H1 (cell line): ENCODE results near the gene SPACA4. TPM values are rescaled to one million over a fixed set of nuclear protein-coding genes. Genes with fewer than 3 reads are reported as not detected.

Experiments used
- SP2 ChIP-seq: IDR thresholded peaks from 2 replicates; pipeline ENCODE4 v1.6.1; 2012; ENCODE audit warnings: mild to moderate bottlenecking, low read length, inconsistent platforms
- polyA plus RNA-seq, 7 experiments: library from polyadenylated mRNA; depleted of rRNA in 3 of 7; stranded (reverse) in 5 of 7; unstranded in 2 of 7; fragments of >200 nt in 5 of 7; fragments of 200-250 nt in 2 of 7; gene quantifications; 1 replicate in 5 of 7; 2 replicates in 1 of 7; 4 replicates in 1 of 7; pipeline versions ENCODE4 v1.2.1 to v1.2.3, GENCODE V29; 2011 to 2013; ENCODE audit warnings: missing spikeins in 2 of 7, mixed read lengths in 2 of 7
- total RNA-seq: library from RNA; stranded (reverse); fragmentation: NEBNext Ultra II Directional; extraction: Animal tissue kit (Norgen Biotek cat#: 25700); gene quantifications from 2 replicates; pipeline ENCODE4 v1.2.1, GENCODE V29; 2021

The SPACA4 gene
- total and polyA plus RNA-seq, 2 of the 8 experiments (the other 6 are each of a cell fraction or from before 2014, with no cell fraction given), result not detected

DNA sequence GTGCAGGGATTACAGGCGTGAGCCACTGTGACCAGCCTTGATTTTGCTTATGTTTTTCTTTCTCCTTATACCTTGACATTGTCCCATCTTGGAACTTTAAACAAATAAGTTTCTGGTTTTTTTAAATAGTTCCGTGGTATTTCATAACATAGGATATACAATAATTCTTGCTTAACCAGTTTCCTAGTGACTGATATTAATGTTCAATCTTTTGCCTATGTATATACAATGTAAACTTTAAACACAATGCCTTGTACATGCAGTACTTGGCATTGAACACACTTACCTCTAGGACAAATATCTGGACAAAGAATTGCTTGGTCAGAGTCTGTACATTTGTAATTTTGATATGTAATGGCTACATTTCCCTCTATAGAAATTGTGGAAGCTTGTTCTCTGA, 24.4 kb upstream of the SPACA4 start (continued):
- TF ChIP-seq SP2, result no peak
